CD4-positive, alpha-beta T cell treated with Interleukin-15 for 1 hour (primary cell): ENCODE results near the gene DENND1C.
"Not testable (repeated sequence)": the region's sequence is repeated elsewhere in the genome, so short reads cannot be mapped to it uniquely, and the experiment has no call there.

Experiments
- DNase-seq: peaks from one replicate; pipeline ENCODE4 v3.0.0-alpha.2; 2020

Gene DENND1C

GRCh38 chr19:6451583-6452222 lies 29.9 kb downstream of the DENND1C start:
- DNase-seq, result no peak

DNA sequence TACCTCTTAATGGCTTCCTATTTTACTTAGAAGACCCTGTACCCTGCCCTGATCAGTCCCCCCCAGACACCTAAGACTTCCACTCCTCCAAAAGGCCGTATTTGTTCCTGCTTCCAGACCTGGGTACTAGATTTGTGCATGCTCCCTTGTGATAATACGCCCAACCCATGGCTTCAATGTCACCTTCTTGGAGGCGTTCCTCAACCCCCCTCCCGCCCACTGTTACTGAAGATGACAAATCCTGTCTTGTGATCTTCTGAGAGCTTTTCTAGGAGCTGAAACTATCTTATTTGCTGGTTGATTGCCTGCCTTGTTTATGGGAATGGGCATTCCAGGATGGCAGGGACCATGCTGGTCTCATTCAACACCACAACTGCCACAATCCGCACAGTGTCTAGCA lies 31.4 kb downstream of the DENND1C start:
- DNase-seq, result no peak

DNA sequence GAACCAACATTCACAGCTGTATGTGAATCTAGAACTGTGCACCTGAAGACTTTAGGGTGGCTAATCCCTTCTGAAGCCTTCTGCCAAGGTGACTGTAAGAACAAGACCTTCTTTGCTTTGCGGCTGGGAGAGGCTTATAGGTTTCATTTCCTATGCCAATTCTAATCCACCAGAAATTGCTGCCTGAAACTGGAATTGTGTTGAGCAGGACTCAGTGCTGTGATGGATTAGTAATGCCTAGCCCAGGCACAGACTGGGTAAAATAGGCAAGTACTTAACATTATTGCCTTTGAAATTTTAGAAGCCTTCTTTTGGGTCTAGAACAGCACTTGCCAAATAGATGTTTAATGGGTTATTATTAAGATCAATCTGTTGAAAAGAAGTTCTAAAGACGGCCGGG lies 33.5 kb downstream of the DENND1C start:
- no peak for DNase-seq

GRCh38 chr19:6446452-6446851 lies 35.1 kb downstream of the DENND1C start:
- DNase-seq, result no peak

DNA sequence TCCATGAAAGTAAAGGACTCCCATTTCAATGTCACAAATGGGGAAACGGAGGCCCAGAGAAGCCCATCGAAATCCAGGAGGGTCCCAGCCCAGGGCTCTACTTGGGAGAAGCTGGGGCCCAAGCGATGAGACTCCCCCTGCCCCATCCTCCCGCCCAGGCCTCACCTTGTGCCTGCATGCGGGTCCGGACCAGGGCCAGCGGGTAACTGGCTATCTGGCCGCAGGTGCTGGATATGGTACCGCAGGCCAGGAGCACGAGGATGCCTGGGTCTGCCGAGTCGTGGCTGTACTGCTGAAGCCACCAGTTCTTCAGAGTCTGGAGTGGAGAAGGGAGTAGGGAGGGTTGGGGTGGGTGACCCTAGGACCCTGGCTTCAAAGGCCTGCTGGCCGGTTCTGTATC lies 37.6 kb downstream of the DENND1C start:
- no peak for DNase-seq

DNA sequence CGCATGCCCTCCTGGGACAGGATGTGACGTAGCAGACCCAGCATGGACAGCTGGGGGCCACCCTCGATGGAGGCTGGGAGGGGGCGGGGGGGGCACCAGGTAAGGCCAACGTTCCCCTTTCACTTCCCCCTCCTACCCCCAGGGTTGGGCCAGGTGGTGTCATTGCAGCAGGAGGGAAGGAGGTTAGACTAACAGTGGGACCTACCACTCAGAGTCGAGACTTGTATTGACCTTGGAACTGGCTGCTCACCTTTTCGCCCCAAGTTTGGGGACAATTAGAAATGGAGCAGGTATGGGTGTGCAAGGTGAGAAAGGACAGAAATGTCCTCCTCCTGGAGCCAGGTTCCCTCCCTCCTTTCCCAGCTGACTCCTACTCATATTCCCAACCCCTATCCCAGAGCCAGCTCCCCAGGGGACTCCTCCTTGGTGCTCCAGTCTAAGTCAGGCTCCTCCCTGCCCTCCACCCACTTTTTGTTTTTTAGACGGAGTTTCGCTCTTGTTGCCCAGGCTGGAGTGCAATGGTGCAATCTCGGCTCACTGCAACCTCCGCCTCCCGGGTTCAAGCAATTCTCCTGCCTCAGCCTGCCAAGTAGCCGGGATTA lies 39.4 kb downstream of the DENND1C start:
- DNase-seq, result no peak

DNA sequence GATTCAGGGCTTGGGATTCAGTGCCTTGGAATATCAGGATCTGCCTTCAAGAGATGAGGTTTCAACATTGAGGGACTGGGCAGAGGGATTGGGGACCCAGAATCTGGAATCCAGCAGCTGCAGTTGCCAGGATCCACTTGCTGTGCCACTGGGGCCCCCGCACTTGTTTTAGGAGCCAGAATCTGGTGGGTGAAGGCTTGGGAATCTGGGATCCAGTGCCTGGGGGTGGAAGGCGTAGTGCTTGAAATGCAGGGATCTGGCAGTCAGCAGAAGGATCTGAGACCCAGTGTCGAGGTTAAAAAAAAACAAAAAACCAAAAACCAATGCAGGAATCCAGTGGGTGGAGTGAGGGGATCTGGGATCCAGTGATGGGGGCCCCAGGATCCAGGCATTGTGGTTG lies 40.7 kb downstream of the DENND1C start:
- no peak for DNase-seq

GRCh38 chr19:6439743-6440142 lies 41.8 kb downstream of the DENND1C start:
- DNase-seq, result no peak

- no peak for DNase-seq
Observed at GRCh38 chr19:6433663-6434062, 47.9 kb downstream of the DENND1C start, which contains the start of gene SLC25A41. TSS of gene SLC25A41 (minus strand) at chr19:6433763. CDS start at chr19:6433693, 70 bp downstream.

DNA sequence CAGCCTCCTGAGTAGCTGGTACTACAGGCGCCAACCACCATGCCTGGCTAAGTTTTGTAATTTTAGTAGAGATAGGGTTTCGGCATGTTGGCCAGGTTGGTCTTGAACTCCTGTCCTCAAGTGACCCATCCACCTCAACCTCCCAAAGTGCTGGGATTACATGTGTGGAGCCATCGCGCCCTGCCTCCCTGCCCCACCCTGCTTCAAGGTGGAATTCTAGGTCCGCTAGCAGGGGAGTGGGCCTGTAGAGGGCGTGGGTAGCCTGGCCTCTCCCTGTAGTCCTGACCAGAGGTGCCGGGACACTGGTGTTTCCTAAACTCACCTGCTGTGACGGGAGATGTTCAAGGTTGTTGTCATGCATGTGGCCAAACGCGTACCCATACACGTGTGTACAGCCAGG lies 48.4 kb downstream of the DENND1C start:
- DNase-seq, result no peak

DNA sequence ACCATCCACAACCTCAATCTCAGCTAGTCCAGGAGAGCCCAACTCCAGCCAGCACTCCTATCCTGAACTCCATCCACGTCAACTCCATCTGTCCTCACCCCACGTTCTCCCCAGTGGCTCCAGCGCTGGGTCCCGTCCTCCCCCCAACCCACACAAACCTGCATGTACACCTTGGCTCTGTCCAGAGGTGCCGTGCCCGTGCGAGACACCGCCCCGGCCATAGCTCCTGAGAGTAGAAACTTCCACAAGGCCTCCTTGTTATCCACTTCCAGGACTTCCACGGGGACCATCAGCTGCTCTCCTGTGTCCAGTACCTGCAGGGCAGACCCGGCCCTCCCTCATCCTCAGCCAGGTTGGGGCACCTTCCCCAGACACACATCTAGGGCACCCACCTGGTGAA lies 49.7 kb downstream of the DENND1C start:
- no peak for DNase-seq

GRCh38 chr19:6429419-6430221 lies 52.0 kb downstream of the DENND1C start:
- no peak for DNase-seq

DNA sequence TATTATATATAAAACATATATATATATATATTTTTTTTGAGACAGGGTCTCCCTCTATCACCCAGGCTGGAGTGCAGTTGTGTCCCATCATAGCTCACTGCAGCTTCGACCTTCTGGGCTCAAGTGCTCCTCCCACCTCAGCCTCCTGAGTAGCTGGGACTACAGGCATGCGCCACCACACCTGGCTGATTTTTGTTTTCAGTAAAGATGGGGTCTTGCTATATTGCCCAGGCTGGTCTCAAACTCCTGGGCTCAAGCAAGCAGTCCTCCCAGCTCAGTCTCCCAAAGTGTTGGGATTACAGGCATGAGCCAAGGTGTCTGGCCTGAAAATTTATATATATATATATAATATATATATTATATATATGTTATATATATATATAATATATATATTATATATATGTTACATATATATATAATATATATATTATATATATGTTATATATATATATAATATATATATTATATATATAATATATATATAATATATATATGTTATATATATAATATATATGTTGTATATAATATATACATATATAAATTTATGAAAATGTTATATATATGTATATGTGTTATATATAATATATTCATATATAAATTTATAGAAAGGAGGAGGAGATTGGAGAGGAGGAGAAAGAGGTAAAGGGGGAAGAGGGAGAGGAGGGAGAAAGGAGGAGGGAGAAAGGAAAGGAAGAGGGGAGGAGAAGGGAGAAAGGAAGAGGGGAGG lies 52.7 kb downstream of the DENND1C start:
- DNase-seq, result not testable (repeated sequence)

- DNase-seq, result no peak
Observed at GRCh38 chr19:6427131-6427530, 54.5 kb downstream of the DENND1C start.

DNA sequence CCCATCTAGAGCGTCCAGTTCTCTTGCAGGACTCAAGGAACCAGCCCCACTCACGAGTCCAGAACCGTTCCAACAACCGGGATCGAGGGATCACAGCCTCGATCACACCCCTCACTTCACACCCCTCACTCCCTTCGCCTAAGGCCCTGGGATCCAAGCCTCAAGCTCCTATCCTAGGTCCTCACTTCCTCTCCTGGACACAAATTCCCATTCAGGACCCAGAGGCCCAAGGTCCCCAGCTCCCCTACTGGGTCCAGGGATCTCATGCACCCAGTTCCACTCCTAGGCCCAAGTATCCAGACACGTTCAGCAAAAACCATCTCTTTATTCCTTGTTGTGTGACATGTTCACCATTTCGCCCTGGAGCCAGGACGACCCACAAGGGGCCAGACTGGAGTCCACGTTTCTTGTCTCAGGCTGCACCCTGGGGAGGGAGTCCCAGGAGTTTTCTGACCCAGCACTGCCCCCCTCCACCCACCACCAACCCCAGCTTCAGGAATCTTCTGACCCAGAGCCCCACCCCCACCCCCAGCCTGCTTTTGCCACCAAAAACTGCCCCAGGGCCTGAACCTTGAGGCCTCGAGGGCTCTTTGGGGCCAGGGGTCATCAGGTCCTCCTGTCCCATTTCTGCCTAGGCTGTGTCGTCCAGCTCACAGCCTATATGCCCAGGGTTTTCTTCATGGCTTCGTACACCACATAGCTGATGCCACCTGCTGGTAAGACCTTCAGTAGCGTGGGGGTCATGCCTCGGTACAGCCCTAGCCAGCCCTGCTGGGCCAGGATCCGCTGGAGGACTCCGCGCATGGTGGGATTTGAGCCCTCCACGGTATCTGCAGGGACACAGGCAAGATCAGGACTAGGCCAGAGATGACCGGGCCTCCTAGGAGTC lies 55.6 kb downstream of the DENND1C start:
- no peak for DNase-seq

DNA sequence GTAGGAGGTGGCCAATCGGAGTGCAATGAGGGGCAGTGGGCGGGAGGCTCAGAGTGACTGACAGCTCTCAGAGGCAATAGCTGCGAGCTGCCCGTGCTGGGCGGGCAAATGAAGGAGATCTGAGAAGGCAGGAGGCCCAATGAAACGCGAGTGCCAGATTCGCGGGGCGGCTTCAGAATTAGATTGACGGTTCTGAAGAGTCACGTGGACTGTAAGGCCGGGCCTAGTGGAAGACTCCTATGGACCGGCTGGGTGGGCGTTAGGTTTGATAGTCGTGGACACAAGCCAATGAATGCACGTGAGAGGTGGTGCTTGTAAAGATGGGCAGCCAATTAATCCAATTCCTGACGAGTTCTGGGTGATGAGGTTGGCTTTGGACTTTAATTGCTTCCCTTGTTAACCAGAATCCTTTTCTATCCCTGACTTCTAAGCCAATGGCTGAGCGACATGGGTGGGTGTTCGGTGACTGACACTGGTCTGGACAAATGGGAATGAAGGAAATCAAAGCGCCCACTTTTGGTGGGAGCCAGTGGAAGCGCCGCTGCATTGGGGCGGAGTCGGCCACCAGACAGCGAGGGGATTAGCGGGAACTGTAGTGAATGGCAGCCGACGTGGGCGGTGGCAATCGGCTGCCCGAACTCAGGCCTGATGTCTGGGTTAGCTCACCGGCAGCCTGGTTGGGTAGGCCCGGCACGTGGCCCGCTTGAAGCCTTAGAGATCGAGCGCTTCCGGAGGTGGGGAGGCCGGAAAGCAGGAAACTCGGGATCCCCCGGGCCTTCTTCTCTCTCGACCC lies 56.5 kb downstream of the DENND1C start:
- peak; percentile 100 for DNase-seq

DNA sequence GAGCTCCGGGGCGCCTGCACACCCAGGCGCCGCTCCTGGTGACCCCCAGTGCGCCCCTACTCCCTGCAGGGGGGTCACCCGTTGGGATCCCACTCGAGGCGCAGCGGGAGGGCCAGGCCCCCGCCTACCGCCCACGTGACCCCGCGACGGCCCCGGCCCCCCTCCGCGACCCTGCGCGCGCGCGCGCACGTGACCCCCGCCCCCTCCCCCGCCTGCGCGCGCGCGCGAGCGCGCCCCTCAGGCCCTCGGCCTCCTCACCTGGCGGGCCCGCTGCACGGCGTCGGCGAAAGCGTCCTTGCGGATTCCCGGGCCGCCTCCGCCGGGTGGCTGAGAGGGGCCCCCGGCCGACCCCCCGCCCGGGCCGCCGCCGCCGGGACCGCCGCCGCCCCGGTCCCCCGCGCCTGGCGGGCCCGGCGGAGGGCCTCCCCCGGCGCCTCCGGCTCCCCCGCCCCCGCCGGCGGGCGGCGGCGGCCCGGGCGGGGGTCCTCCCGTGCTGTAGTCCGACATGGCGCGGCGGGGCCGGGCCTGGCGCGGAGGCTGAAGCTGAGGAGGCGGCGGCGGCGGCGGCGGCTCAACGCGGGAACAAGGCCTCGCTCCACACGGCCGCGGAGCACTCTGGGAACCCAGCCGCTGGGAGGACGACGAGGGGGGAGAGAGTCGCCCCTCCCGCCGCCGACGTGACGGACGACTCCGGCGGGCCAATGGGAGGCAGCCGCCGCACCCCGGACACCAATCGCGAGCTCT lies 57.2 kb downstream of the DENND1C start, which contains the start of gene KHSRP:
Gene KHSRP, minus strand, starts transcription at position 617 of the 744 bp plus-strand sequence. Its CDS starts 110 bp downstream, at position 507.
- DNase-seq, result no peak

DNA sequence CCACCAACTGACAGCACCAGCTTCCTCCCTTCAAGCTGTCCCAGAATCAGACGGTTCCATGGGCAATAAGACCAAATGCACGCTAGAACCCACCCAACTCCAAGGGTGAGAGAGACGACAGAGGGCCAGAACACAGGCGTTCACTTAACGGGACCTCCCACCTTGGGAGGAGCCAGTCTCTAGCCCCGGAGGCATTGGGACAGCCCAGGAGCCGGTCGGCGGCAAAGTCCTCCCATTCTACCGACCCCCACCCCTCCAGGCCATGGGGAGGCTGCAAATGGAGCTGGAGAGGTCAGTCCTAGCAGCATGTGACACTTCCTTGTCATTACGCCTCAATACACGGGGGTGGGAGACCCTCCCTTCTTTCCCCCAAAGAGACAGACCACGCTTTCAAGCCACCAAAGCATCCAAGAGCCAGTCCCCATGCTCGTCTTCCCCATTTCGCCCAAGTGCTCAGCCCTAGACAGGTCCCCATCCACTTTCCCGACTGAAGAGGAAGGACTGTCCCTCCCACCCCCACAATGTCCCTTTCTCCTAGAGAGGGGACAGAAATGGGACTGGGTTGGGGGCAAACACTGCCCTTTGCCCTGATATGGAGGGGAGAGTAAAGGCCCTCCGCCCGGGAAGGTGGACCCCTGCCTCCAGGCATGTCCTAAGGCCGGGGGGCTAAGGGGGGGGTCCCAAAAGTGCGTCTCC lies 57.9 kb downstream of the DENND1C start:
- no peak for DNase-seq

GRCh38 chr19:6421075-6422014 lies 60.2 kb downstream of the DENND1C start:
- no peak for DNase-seq
